HepG2 (cell line): ENCODE data around the gene DCD. TPM values are rescaled to one million over a fixed set of nuclear protein-coding genes. Genes with fewer than 3 reads are reported as not detected.

Experiments
- ATAC-seq: fragments of 200-7000 bp; cut with Tn5 transposase; 3 replicates; pipeline ENCODE4 v1.9.1; 2020; ENCODE audit warnings: mild to moderate bottlenecking, moderate library complexity
- BruUV-seq: library from RNA; stranded (reverse); fragments of 400-500 nt; replicated peaks from 2 replicates; lab custom pipeline; 2021; lab: Mats Ljungman, UMichigan
- CTCF ChIA-PET: fragments of 300-600 bp; formaldehyde crosslinking; extraction: SDS; loops from one replicate; lab custom pipeline; 2021; ENCODE audit warnings: low total read pairs, inconsistent platforms, low intra/inter-chr PET ratio; lab: Yijun Ruan, JAX
- POLR2A ChIA-PET: fragments of 350-600 bp; sonication (Branson Sonifier 250); formaldehyde crosslinking; loops from one replicate; lab custom pipeline; 2020; ENCODE audit warnings: antibody characterized with exemption, inconsistent platforms; lab: Yijun Ruan, JAX
- DNase-seq: peaks from one replicate; pipeline ENCODE4 v3.0.0-alpha.2; 2015; ENCODE audit warnings: low spot score
- FAIRE-seq: peaks from 3 replicates; lab custom pipeline; 2011; peaks lifted over from hg19 to GRCh38; lab: Jason Lieb, UNC
- H2AFZ ChIP-seq: one replicate; pipeline ENCODE4 v1.6.1; 2011; ENCODE audit warnings: low read length, inconsistent platforms
- H3K27ac ChIP-seq: fragments of 300-600 bp; 3 replicates; pipeline ENCODE4 v1.8.0; 2011; ENCODE audit warnings: mixed run types, mild to moderate bottlenecking, mixed read lengths, low read length, inconsistent platforms; ENCODE audit not compliant: insufficient read depth; ENCODE audit errors: extremely low read length
- H3K27me3 ChIP-seq, 2 experiments: fragments of 200-600 bp in 1 of 2; 2 replicates in 1 of 2; 3 replicates in 1 of 2; pipeline versions ENCODE4 v1.6.0 to v1.8.0; 2011; ENCODE audit warnings: low read length in 2 of 2, mild to moderate bottlenecking in 2 of 2, moderate library complexity in 2 of 2, inconsistent platforms in 1 of 2; ENCODE audit not compliant: insufficient read depth in 2 of 2, control insufficient read depth in 1 of 2
- H3K36me3 ChIP-seq, 2 experiments: fragments of 200-600 bp in 1 of 2; replicated peaks in 1 of 2; 2 replicates in 1 of 2; 3 replicates in 1 of 2; pipeline versions ENCODE4 v1.5.1 to v1.8.0; 2011; ENCODE audit warnings: low read length in 2 of 2, inconsistent platforms in 1 of 2; ENCODE audit not compliant: insufficient read depth in 2 of 2, control insufficient read depth in 1 of 2
- H3K4me1 ChIP-seq: 2 replicates; pipeline ENCODE4 v1.5.1; 2012; ENCODE audit warnings: low read length, inconsistent platforms; ENCODE audit not compliant: insufficient read depth
- H3K4me2 ChIP-seq: 2 replicates; pipeline ENCODE4 v1.6.0; 2011; ENCODE audit warnings: low read depth, low read length, inconsistent platforms
- H3K4me3 ChIP-seq, 3 experiments: fragments of 200-600 bp in 1 of 3; sonication (generic), shearing (Covaris generic) in 1 of 3; replicated peaks in 1 of 3; 2 replicates each; pipeline ENCODE4 v1.5.1; 2011 to 2016; ENCODE audit warnings: low read length in 3 of 3, inconsistent platforms in 2 of 3, low read depth in 2 of 3, mild to moderate bottlenecking in 2 of 3, control low read depth in 1 of 3, mixed read lengths in 1 of 3; ENCODE audit not compliant: insufficient read depth in 1 of 3
- H3K79me2 ChIP-seq: one replicate; pipeline ENCODE4 v1.6.1; 2011; ENCODE audit warnings: low read length, inconsistent platforms; ENCODE audit not compliant: insufficient read depth
- H3K9ac ChIP-seq: 2 replicates; pipeline ENCODE4 v1.6.0; 2011; ENCODE audit warnings: mild to moderate bottlenecking, low read depth, low read length, inconsistent platforms; ENCODE audit not compliant: insufficient read depth
- H3K9me3 ChIP-seq: 2 replicates; pipeline ENCODE4 v1.5.1; 2012; ENCODE audit warnings: mild to moderate bottlenecking, low read length
- H4K20me1 ChIP-seq: 2 replicates; pipeline ENCODE4 v1.6.0; 2011; ENCODE audit warnings: inconsistent platforms, mild to moderate bottlenecking, low read length, moderate library complexity; ENCODE audit not compliant: insufficient read depth
- ATM ChIP-seq: fragments of 450-650 bp; IDR thresholded peaks from 2 replicates; pipeline ENCODE4 v1.7.1; 2017; ENCODE audit warnings: mild to moderate bottlenecking, borderline replicate concordance
- GZF1 ChIP-seq: sonication (generic); formaldehyde crosslinking; IDR thresholded peaks from 2 replicates; pipeline ENCODE4 v1.5.1; 2020; ENCODE audit warnings: mild to moderate bottlenecking, missing genetic modification reagents
- KAT7 ChIP-seq: IDR thresholded peaks from 2 replicates; pipeline ENCODE4 v1.6.1; 2018; ENCODE audit warnings: borderline replicate concordance, missing compliant biosample characterization
- KLF6 ChIP-seq: IDR thresholded peaks from 2 replicates; pipeline ENCODE4 v1.8.0; 2016; ENCODE audit warnings: missing biosample characterization, missing genetic modification reagents
- LBX2 ChIP-seq: sonication (generic); formaldehyde crosslinking; IDR thresholded peaks from 2 replicates; pipeline ENCODE4 v1.5.0; 2020; ENCODE audit warnings: missing genetic modification reagents, mild to moderate bottlenecking, borderline replicate concordance
- MAF1 ChIP-seq: sonication (generic); formaldehyde crosslinking; IDR thresholded peaks from 2 replicates; pipeline ENCODE4 v1.5.0; 2020; ENCODE audit warnings: missing genetic modification reagents, borderline replicate concordance
- NAIF1 ChIP-seq: sonication (generic); formaldehyde crosslinking; IDR thresholded peaks from 2 replicates; pipeline ENCODE4 v1.5.0; 2020; ENCODE audit warnings: mild to moderate bottlenecking, missing genetic modification reagents, borderline replicate concordance
- NCOA5 ChIP-seq: sonication (generic); formaldehyde crosslinking; IDR thresholded peaks from 2 replicates; pipeline ENCODE4 v1.4.0; 2020; ENCODE audit warnings: missing genetic modification reagents
- PCBP1 ChIP-seq: fragments of 200-400 bp; formaldehyde crosslinking; IDR thresholded peaks from 2 replicates; pipeline ENCODE4 v1.6.1; 2017; ENCODE audit warnings: mild to moderate bottlenecking, low read depth, low read length, borderline replicate concordance
- SETDB1 ChIP-seq: sonication (generic); formaldehyde crosslinking; IDR thresholded peaks from 2 replicates; pipeline ENCODE4 v1.5.1; 2020; ENCODE audit warnings: missing genetic modification reagents, mild to moderate bottlenecking, borderline replicate concordance
- SIN3B ChIP-seq: fragments of 150-350 bp; IDR thresholded peaks from 2 replicates; pipeline ENCODE4 v1.6.1; 2014; ENCODE audit warnings: low read length
- TSC22D2 ChIP-seq: sonication (generic); formaldehyde crosslinking; IDR thresholded peaks from 2 replicates; pipeline ENCODE4 v1.5.1; 2020; ENCODE audit warnings: missing genetic modification reagents, mild to moderate bottlenecking, borderline replicate concordance
- ZNF496 ChIP-seq: sonication (generic); formaldehyde crosslinking; IDR thresholded peaks from 2 replicates; pipeline ENCODE4 v1.8.1; 2023; ENCODE audit warnings: mild to moderate bottlenecking, moderate library complexity, missing genetic modification reagents; ENCODE audit not compliant: insufficient replicate concordance
- ZNF644 ChIP-seq: IDR thresholded peaks from 2 replicates; pipeline ENCODE4 v1.6.1; 2016; ENCODE audit warnings: low read depth
- ZNF782 ChIP-seq: sonication (generic); formaldehyde crosslinking; IDR thresholded peaks from 2 replicates; pipeline ENCODE4 v1.4.0; 2020; ENCODE audit warnings: missing genetic modification reagents, mild to moderate bottlenecking, borderline replicate concordance
- ZNF792 ChIP-seq: IDR thresholded peaks from 2 replicates; pipeline ENCODE4 v1.6.1; 2016
- ZNF800 ChIP-seq: sonication (generic); formaldehyde crosslinking; IDR thresholded peaks from 2 replicates; pipeline ENCODE4 v1.4.0; 2020; ENCODE audit warnings: missing genetic modification reagents
- WGBS: methylation state at CpG from one replicate; pipeline ENCODE4 v1.1.6; 2017; ENCODE audit warnings: low lambda C conversion rate; 5-methylcytosine and 5-hydroxymethylcytosine counted together
- in situ Hi-C: cut with HindIII; loops from 2 replicates; pipeline ENCODE4 v1.10.0; 2017; ENCODE audit warnings: low pct_unique_long_range_greater_than_20kb; ENCODE audit not compliant: extremely low pct_ligation_motif_present
- intact Hi-C: fragments of 100-400 bp; cut with micrococcal nuclease; formaldehyde crosslinking; loops from one replicate; pipeline ENCODE4 v1.10.0; 2022; ENCODE audit not compliant: unreplicated experiment
- polyA plus RNA-seq, 8 experiments: library from polyadenylated mRNA; depleted of rRNA in 3 of 8; stranded (reverse) in 7 of 8; unstranded in 1 of 8; fragments of >200 nt; fragmentation: Illumina TruSeq in 4 of 8; extraction: Trizol in 4 of 8; gene quantifications; 2 replicates each; pipeline versions ENCODE4 v1.2.1 to v1.2.3, GENCODE V29; 2011 to 2016; ENCODE audit warnings: low read depth in 4 of 8, missing spikeins in 1 of 8, mixed read lengths in 1 of 8; ENCODE audit not compliant: insufficient read depth in 1 of 8
- total RNA-seq, 5 experiments: library from RNA; depleted of rRNA; stranded (reverse); fragments of >200 nt; fragmentation: Illumina TruSeq; extraction: Trizol; gene quantifications; 2 replicates each; pipeline ENCODE4 v1.2.3, GENCODE V29; 2016; ENCODE audit warnings: low read depth in 1 of 5

DCD gene
- total and polyA plus RNA-seq, 2 of the 13 experiments (the other 11 are each of a cell fraction or from before 2014, with no cell fraction given), result not detected

GRCh38 chr12:54678131-54678530 lies 30.0 kb upstream of the DCD start:
- Histone ChIP-seq H3K4me1 (no peaks in the 10 kb centered on the region), H3K9me3 (no peaks in the 10 kb centered on the region), H3K4me2 (no peak overlapping the region), H3K9ac (no peak overlapping the region), H3K27ac (no peak overlapping the region), H2AFZ (no peak overlapping the region), H4K20me1 (no peaks in the 10 kb centered on the region), H3K36me3 (no peaks in the 10 kb centered on the region), H3K4me3 (no peak overlapping the region), H3K27me3 (peaks cover 0 to 19% of the 10 kb centered on the region in 2 experiments; a peak in 2 of 5 replicates), H3K79me2 (no peaks in the 10 kb centered on the region)
- in situ Hi-C loops, result no loop called here
- TF ChIP-seq MAF1 (CRISPR knock-in tag) (no peak), LBX2 (CRISPR knock-in tag) (no peak), PCBP1 (no peak), ATM (no peak), ZNF800 (no peak), KAT7 (no peak), GZF1 (no peak), KLF6 (CRISPR knock-in tag) (no peak), ZNF782 (CRISPR knock-in tag) (no peak), ZNF496 (CRISPR knock-in tag) (no peak), NCOA5 (no peak), TSC22D2 (CRISPR knock-in tag) (no peak), ZNF792 (no peak), ZNF644 (CRISPR knock-in tag) (no peak), SIN3B (no peak), SETDB1 (CRISPR knock-in tag) (no peak), NAIF1 (CRISPR knock-in tag) (no peak)
- ChIA-PET CTCF (no interaction called here), POLR2A (no interaction called here)
- intact Hi-C loops, result no loop called here
- FAIRE-seq (no peak), ATAC-seq (no peak), DNase-seq (no peak)
- under 1% methylated on average over 5 of the region's 5 CpGs for WGBS
- no TSS peak for BruUV-seq
